Measurements from ENCODE around the gene PCDHB13.
A peak's percentile ranks its signal among the peaks of the same experiment; 100 is the strongest.
"Not testable (repeated sequence)": the region's sequence is repeated elsewhere in the genome, so short reads cannot be mapped to it uniquely, and the experiment has no call there.

The PCDHB13 gene

GRCh38 chr5:141213656-141214339 lies at the start of gene PCDHB13:
Gene PCDHB13 (plus strand): TSS chr5:141213919. CDS start chr5:141214124, 205 bp downstream.
- DNase-seq = peak in 3 of 10 donors; percentile 41 to 87 (median 42)
- intact Hi-C loops (cut with DNase I) = not testable (repeated sequence)

- peak in 3 of 10 donors; percentile 17 to 54 (median 53) for DNase-seq
- intact Hi-C loops (cut with DNase I) = no loop called here
Observed at GRCh38 chr5:141172381-141173204, 41.1 kb upstream of the PCDHB13 start, which contains the start of gene PCDHB7. Gene PCDHB7 (plus strand): TSS chr5:141172644. CDS start chr5:141172836, 192 bp downstream.

- intact Hi-C loops (cut with DNase I) = not testable (repeated sequence)
- peak in 1 of 10 donors; percentile 82 for DNase-seq
Observed at GRCh38 chr5:141174291-141175104, 39.2 kb upstream of the PCDHB13 start.

GRCh38 chr5:141175933-141176332 lies 37.8 kb upstream of the PCDHB13 start:
- no peak for DNase-seq
- intact Hi-C loops (cut with DNase I) = no loop called here

- DNase-seq = peak in 1 of 10 donors; percentile 41
Observed at GRCh38 chr5:141177577-141178191, 36.0 kb upstream of the PCDHB13 start, which contains the start of gene PCDHB8. Gene PCDHB8 (plus strand): TSS chr5:141177790. CDS start chr5:141178035, 245 bp downstream.

GRCh38 chr5:141179371-141179770 lies 34.3 kb upstream of the PCDHB13 start:
- DNase-seq = peak in 1 of 10 donors; percentile 79
- intact Hi-C loops (cut with DNase I) = not testable (repeated sequence)

More at GRCh38 chr5:141177577-141178191, 36.0 kb upstream of the PCDHB13 start, which contains the start of gene PCDHB8:
- intact Hi-C loops (cut with DNase I) = not testable (repeated sequence)

GRCh38 chr5:141179876-141180275 lies 33.8 kb upstream of the PCDHB13 start:
- peak in 1 of 10 donors; percentile 55 for DNase-seq
- intact Hi-C loops (cut with DNase I) = loop anchor here (10.0 kb wide), 1 partner anchor 385 kb away; no protein-coding TSS in a partner anchor

GRCh38 chr5:141180313-141180712 lies 33.4 kb upstream of the PCDHB13 start:
- no peak for DNase-seq
- intact Hi-C loops (cut with DNase I) = loop anchor here (10.0 kb wide), 1 partner anchor 384 kb away; no protein-coding TSS in a partner anchor

- intact Hi-C loops (cut with DNase I) = loop anchor here (10.0 kb wide), 1 partner anchor 383 kb away; no protein-coding TSS in a partner anchor
- DNase-seq = peak in 5 of 10 donors; percentile 27 to 90 (median 55)
Observed at GRCh38 chr5:141182248-141182647, 31.5 kb upstream of the PCDHB13 start, which contains the start of gene PCDHB16. Gene PCDHB16 (plus strand): TSS chr5:141182387. CDS start chr5:141182560, 173 bp downstream.

- DNase-seq = peak in 1 of 10 donors; percentile 69
- intact Hi-C loops (cut with DNase I) = loop anchor here (10.0 kb wide), 1 partner anchor 381 kb away; no protein-coding TSS in a partner anchor
Observed at GRCh38 chr5:141184117-141184855, 29.4 kb upstream of the PCDHB13 start.

DNA sequence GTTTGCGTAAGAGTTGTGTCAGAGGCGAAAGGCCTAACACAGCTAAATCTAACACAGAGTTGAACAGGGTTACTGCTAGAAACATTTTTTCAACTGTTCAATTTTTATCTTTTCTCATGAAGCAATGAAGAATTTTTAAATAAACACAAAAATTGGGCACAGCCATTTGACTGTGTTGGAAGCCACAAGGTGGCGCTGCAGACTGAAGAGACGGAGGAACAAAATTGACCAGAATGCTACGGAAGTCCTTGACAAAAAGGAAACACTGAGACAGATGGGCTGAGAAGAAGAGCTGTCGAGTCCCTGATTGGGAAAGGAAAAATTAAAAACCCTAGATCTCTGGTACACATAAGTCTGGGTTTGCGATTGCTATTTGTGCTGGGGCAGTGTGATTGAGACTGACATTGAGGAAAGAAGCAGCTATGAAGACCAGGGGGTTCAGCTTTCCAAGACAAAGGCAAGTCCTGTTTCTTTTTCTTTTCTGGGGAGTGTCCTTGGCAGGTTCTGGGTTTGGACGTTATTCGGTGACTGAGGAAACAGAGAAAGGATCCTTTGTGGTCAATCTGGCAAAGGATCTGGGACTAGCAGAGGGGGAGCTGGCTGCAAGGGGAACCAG lies 26.7 kb upstream of the PCDHB13 start, which contains the start of gene PCDHB9:
Gene PCDHB9, plus strand, starts transcription at position 265 of the 616 bp plus-strand sequence. Its CDS starts 158 bp downstream, at position 423.
- intact Hi-C loops (cut with DNase I) = loop anchor here (10.0 kb wide), 1 partner anchor 378 kb away; no protein-coding TSS in a partner anchor
- DNase-seq = peak in 3 of 10 donors; percentile 32 to 81 (median 35)

DNA sequence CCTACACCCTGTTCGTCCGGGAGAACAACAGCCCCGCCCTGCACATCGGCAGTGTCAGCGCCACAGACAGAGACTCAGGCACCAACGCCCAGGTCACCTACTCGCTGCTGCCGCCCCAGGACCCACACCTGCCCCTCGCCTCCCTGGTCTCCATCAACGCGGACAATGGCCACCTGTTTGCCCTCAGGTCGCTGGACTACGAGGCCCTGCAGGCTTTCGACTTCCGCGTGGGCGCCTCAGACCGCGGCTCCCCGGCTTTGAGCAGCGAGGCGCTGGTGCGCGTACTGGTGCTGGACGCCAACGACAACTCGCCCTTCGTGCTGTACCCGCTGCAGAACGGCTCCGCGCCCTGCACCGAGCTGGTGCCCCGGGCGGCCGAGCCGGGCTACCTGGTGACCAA lies 25.0 kb upstream of the PCDHB13 start:
- intact Hi-C loops (cut with DNase I) = loop anchor here (10.0 kb wide), 1 partner anchor 376 kb away; no protein-coding TSS in a partner anchor
- peak in 1 of 10 donors; percentile 77 for DNase-seq

- intact Hi-C loops (cut with DNase I) = loop anchor here (10.0 kb wide), 1 partner anchor 376 kb away; no protein-coding TSS in a partner anchor
- DNase-seq = not testable (repeated sequence)
Observed at GRCh38 chr5:141189131-141189530, 24.6 kb upstream of the PCDHB13 start.

DNA sequence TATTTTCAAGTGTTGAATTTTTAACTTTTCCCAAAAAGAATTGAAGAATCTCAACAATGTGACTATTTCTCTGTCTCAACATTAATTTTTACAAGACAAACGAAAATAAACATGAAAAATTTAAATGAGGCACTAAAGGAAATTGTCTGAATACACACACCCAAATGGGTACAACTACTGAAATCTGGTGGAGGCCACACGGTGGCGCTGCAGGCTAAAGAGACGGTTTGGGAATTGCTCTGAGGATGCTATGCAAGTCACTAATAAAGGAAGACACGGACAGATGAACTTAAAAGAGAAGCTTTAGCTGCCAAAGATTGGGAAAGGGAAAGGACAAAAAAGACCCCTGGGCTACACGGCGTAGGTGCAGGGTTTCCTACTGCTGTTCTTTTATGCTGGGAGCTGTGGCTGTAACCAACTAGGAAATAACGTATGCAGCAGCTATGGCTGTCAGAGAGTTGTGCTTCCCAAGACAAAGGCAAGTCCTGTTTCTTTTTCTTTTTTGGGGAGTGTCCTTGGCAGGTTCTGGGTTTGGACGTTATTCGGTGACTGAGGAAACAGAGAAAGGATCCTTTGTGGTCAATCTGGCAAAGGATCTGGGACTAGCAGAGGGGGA lies 21.5 kb upstream of the PCDHB13 start, which contains the start of gene PCDHB10:
Gene PCDHB10, plus strand, starts transcription at position 244 of the 616 bp plus-strand sequence. Its CDS starts 200 bp downstream, at position 444.
- intact Hi-C loops (cut with DNase I) = no loop called here

DNA sequence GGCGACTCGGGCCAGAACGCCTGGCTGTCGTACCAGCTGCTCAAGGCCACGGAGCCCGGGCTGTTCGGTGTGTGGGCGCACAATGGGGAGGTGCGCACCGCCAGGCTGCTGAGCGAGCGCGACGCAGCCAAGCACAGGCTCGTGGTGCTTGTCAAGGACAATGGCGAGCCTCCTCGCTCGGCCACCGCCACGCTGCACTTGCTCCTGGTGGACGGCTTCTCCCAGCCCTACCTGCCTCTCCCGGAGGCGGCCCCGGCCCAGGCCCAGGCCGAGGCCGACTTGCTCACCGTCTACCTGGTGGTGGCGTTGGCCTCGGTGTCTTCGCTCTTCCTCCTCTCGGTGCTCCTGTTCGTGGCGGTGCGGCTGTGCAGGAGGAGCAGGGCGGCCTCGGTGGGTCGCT lies 19.4 kb upstream of the PCDHB13 start:
- peak in 1 of 10 donors; percentile 66 for DNase-seq
- intact Hi-C loops (cut with DNase I) = not testable (repeated sequence)

More for the DNA sequence above, 21.5 kb upstream of the PCDHB13 start, which contains the start of gene PCDHB10:
- peak in 5 of 10 donors; percentile 39 to 93 (median 42) for DNase-seq

- intact Hi-C loops (cut with DNase I) = no loop called here
- no peak for DNase-seq
Observed at GRCh38 chr5:141196363-141196762, 17.4 kb upstream of the PCDHB13 start.
